H1 (cell line): ENCODE results near the gene OR12D2. TPM values are rescaled to one million over a fixed set of nuclear protein-coding genes. Genes with fewer than 3 reads are reported as not detected.

ENCODE experiments used
- CTCF ChIA-PET: fragments of 300-600 bp; sonication (Branson Sonifier 250); formaldehyde crosslinking; loops from one replicate; lab custom pipeline; 2021; ENCODE audit not compliant: partially characterized antibody; lab: Charles Lee
- POLR2A ChIA-PET: fragments of 300-600 bp; sonication (Branson Sonifier 250); formaldehyde crosslinking; loops from one replicate; lab custom pipeline; 2021; ENCODE audit warnings: inconsistent platforms; ENCODE audit not compliant: partially characterized antibody; lab: Charles Lee
- DNase-seq, 2 experiments: peaks; one replicate each; pipeline versions ENCODE4 v3.0.0 to v3.0.0-alpha.2; 2010 to 2022; ENCODE audit warnings: low spot score in 2 of 2, low read depth in 1 of 2, mixed read lengths in 1 of 2
- FAIRE-seq: peaks from 2 replicates; lab custom pipeline; 2011; peaks lifted over from hg19 to GRCh38; lab: Jason Lieb, UNC
- H2AFZ ChIP-seq: 2 replicates; pipeline ENCODE4 v1.8.1; 2012; ENCODE audit warnings: low read length, inconsistent platforms
- H2AK5ac ChIP-seq: 2 replicates; pipeline ENCODE4 v1.6.1; 2013; ENCODE audit warnings: low read depth, low read length
- H2BK120ac ChIP-seq: replicated peaks from 2 replicates; pipeline ENCODE3; 2013; ENCODE audit warnings: low read depth, low read length, inconsistent platforms
- H2BK12ac ChIP-seq: 2 replicates; pipeline ENCODE4 v1.6.1; 2013; ENCODE audit warnings: low read depth, low read length
- H2BK15ac ChIP-seq: 2 replicates; pipeline ENCODE4 v1.6.1; 2013; ENCODE audit warnings: low read length
- H2BK20ac ChIP-seq: 2 replicates; pipeline ENCODE4 v1.6.1; 2013; ENCODE audit warnings: low read length
- H2BK5ac ChIP-seq: 2 replicates; pipeline ENCODE4 v1.6.1; 2013; ENCODE audit warnings: low read depth, low read length
- H3K14ac ChIP-seq: 2 replicates; pipeline ENCODE4 v1.6.1; 2013; ENCODE audit warnings: inconsistent platforms; ENCODE audit not compliant: insufficient read length
- H3K18ac ChIP-seq: 2 replicates; pipeline ENCODE4 v1.6.1; 2013; ENCODE audit warnings: low read length; ENCODE audit errors: extremely low read depth
- H3K23ac ChIP-seq: 2 replicates; pipeline ENCODE4 v1.6.1; 2013; ENCODE audit warnings: inconsistent platforms; ENCODE audit not compliant: insufficient read length
- H3K23me2 ChIP-seq: 2 replicates; pipeline ENCODE4 v1.6.1; 2013; ENCODE audit warnings: low read depth, low read length
- H3K27ac ChIP-seq: 2 replicates; pipeline ENCODE4 v1.6.1; 2011; ENCODE audit warnings: low read depth, low read length, inconsistent platforms
- H3K27me3 ChIP-seq, 4 experiments: replicated peaks in 1 of 4; 1 replicate in 1 of 4; 2 replicates in 3 of 4; pipeline versions ENCODE4 v1.6.1 to v1.8.1; 2011 to 2013; ENCODE audit warnings: low read length in 3 of 4, mild to moderate bottlenecking in 3 of 4, inconsistent platforms in 2 of 4, mixed read lengths in 2 of 4, moderate library complexity in 1 of 4; ENCODE audit not compliant: control insufficient read depth in 3 of 4, insufficient read depth in 3 of 4; ENCODE audit errors: extremely low read depth in 1 of 4
- H3K36me3 ChIP-seq, 4 experiments: 2 replicates each; pipeline versions ENCODE4 v1.6.1 to v1.8.1; 2011 to 2013; ENCODE audit warnings: mild to moderate bottlenecking in 4 of 4, low read length in 3 of 4, moderate library complexity in 2 of 4, control low read depth in 1 of 4, inconsistent platforms in 1 of 4; ENCODE audit not compliant: insufficient read depth in 4 of 4, control insufficient read depth in 2 of 4
- H3K4ac ChIP-seq: replicated peaks from 2 replicates; pipeline ENCODE3; 2013; ENCODE audit warnings: low read length, low read depth, mixed read lengths, inconsistent platforms; ENCODE audit not compliant: insufficient read length
- H3K4me1 ChIP-seq, 4 experiments: replicated peaks in 1 of 4; 1 replicate in 1 of 4; 2 replicates in 3 of 4; pipeline versions ENCODE4 v1.6.1 to v1.8.1; 2011 to 2013; ENCODE audit warnings: low read length in 3 of 4, inconsistent platforms in 2 of 4, mixed read lengths in 1 of 4; ENCODE audit not compliant: insufficient read depth in 4 of 4, control insufficient read depth in 3 of 4
- H3K4me2 ChIP-seq, 2 experiments: 2 replicates each; pipeline versions ENCODE4 v1.6.1 to v1.8.1; 2011 to 2013; ENCODE audit warnings: low read depth in 2 of 2, low read length in 2 of 2, control low read depth in 1 of 2, inconsistent platforms in 1 of 2, mild to moderate bottlenecking in 1 of 2; ENCODE audit not compliant: insufficient read depth in 1 of 2
- H3K4me3 ChIP-seq, 4 experiments: fragments of 200-600, 300-600 bp in 1 of 4; sonication (generic), shearing (Covaris generic), sonication (Bioruptor Twin) in 1 of 4; 2 replicates each; pipeline versions ENCODE4 v1.5.1 to v1.8.1; 2011 to 2016; ENCODE audit warnings: low read length in 4 of 4, low read depth in 3 of 4, control low read depth in 2 of 4, inconsistent platforms in 2 of 4, mild to moderate bottlenecking in 2 of 4, mixed read lengths in 1 of 4, moderate library complexity in 1 of 4; ENCODE audit not compliant: insufficient read depth in 2 of 4; ENCODE audit errors: extremely low read depth in 1 of 4
- H3K56ac ChIP-seq: replicated peaks from 2 replicates; pipeline ENCODE3; 2013; ENCODE audit warnings: low read depth, mild to moderate bottlenecking, mixed read lengths, low read length, inconsistent platforms; ENCODE audit not compliant: insufficient read length
- H3K79me1 ChIP-seq: 2 replicates; pipeline ENCODE4 v1.6.1; 2013; ENCODE audit warnings: low read depth, low read length, control low read depth
- H3K79me2 ChIP-seq, 2 experiments: 2 replicates each; pipeline versions ENCODE4 v1.6.1 to v1.8.1; 2012 to 2013; ENCODE audit warnings: low read length in 2 of 2, mild to moderate bottlenecking in 2 of 2, inconsistent platforms in 1 of 2; ENCODE audit not compliant: insufficient read depth in 2 of 2, control insufficient read depth in 1 of 2
- H3K9ac ChIP-seq, 4 experiments: replicated peaks in 1 of 4; 1 replicate in 1 of 4; 2 replicates in 3 of 4; pipeline versions ENCODE4 v1.6.1 to v1.8.1; 2011 to 2013; ENCODE audit warnings: low read depth in 3 of 4, low read length in 3 of 4, control low read depth in 2 of 4, mild to moderate bottlenecking in 2 of 4, moderate library complexity in 2 of 4, inconsistent platforms in 1 of 4; ENCODE audit errors: extremely low read depth in 1 of 4
- H3K9me3 ChIP-seq, 2 experiments: 2 replicates each; pipeline versions ENCODE4 v1.6.1 to v1.8.1; 2012 to 2013; ENCODE audit warnings: mild to moderate bottlenecking in 2 of 2, moderate library complexity in 2 of 2, control low read depth in 1 of 2, inconsistent platforms in 1 of 2, low read depth in 1 of 2, low read length in 1 of 2, mixed read lengths in 1 of 2; ENCODE audit not compliant: insufficient read depth in 2 of 2
- H4K20me1 ChIP-seq, 2 experiments: replicated peaks in 1 of 2; 2 replicates each; pipeline versions ENCODE3 to v1.8.1; 2011 to 2013; ENCODE audit warnings: inconsistent platforms in 2 of 2, low read length in 2 of 2, mild to moderate bottlenecking in 1 of 2; ENCODE audit not compliant: insufficient read depth in 2 of 2, control insufficient read depth in 1 of 2
- H4K5ac ChIP-seq: 2 replicates; pipeline ENCODE4 v1.6.1; 2013; ENCODE audit warnings: low read length, low read depth, mixed read lengths, inconsistent platforms; ENCODE audit not compliant: insufficient read length
- H4K8ac ChIP-seq: 2 replicates; pipeline ENCODE4 v1.8.0; 2013; ENCODE audit warnings: mild to moderate bottlenecking, moderate library complexity, low read length, inconsistent platforms; ENCODE audit not compliant: insufficient read depth; ENCODE audit errors: extremely low read depth
- H4K91ac ChIP-seq: replicated peaks from 2 replicates; pipeline ENCODE3; 2013; ENCODE audit warnings: low read length, mixed read lengths, inconsistent platforms; ENCODE audit not compliant: insufficient read length
- BRCA1 ChIP-seq: IDR thresholded peaks from 2 replicates; pipeline ENCODE4 v1.6.1; 2012; ENCODE audit warnings: low read depth, low read length, improper control_type of control experiment
- CEBPB ChIP-seq: IDR thresholded peaks from 2 replicates; pipeline ENCODE4 v1.6.1; 2012; ENCODE audit warnings: low read depth, low read length
- CHD1 ChIP-seq: IDR thresholded peaks from 2 replicates; pipeline ENCODE4 v1.6.1; 2012; ENCODE audit warnings: low read depth, low read length, improper control_type of control experiment
- FOSL1 ChIP-seq: IDR thresholded peaks from 2 replicates; pipeline ENCODE4 v1.6.1; 2011; ENCODE audit warnings: mild to moderate bottlenecking, low read depth, low read length, moderate library complexity; ENCODE audit not compliant: insufficient read depth
- HDAC2 ChIP-seq, 2 experiments: fragments of 300-600 bp in 1 of 2; sonication (generic) in 1 of 2; IDR thresholded peaks; 2 replicates each; pipeline ENCODE4 v1.6.1; 2011 to 2012; ENCODE audit warnings: low read depth in 2 of 2, low read length in 2 of 2, mild to moderate bottlenecking in 2 of 2, moderate library complexity in 2 of 2, borderline replicate concordance in 1 of 2, inconsistent platforms in 1 of 2
- HDAC6 ChIP-seq: IDR thresholded peaks from one replicate; pipeline ENCODE4 v1.7.1; 2012; ENCODE audit warnings: low read depth, mild to moderate bottlenecking, inconsistent platforms, low read length, moderate library complexity
- NANOG ChIP-seq: IDR thresholded peaks from 2 replicates; pipeline ENCODE4 v1.6.1; 2011; ENCODE audit warnings: low read length, low read depth, mild to moderate bottlenecking, inconsistent platforms; ENCODE audit not compliant: insufficient read depth, poor library complexity, severe bottlenecking
- NRF1 ChIP-seq: IDR thresholded peaks from 2 replicates; pipeline ENCODE4 v1.6.1; 2011; ENCODE audit warnings: mild to moderate bottlenecking, low read depth, low read length, improper control_type of control experiment
- PHF8 ChIP-seq: fragments of 200-600 bp; sonication (generic); conservative IDR thresholded peaks from 2 replicates; pipeline ENCODE4 v1.7.1; 2012; ENCODE audit warnings: low read depth, mild to moderate bottlenecking, inconsistent platforms, low read length, moderate library complexity
- SP2 ChIP-seq: IDR thresholded peaks from 2 replicates; pipeline ENCODE4 v1.6.1; 2012; ENCODE audit warnings: mild to moderate bottlenecking, low read length, inconsistent platforms
- TEAD4 ChIP-seq: IDR thresholded peaks from 2 replicates; pipeline ENCODE4 v1.6.1; 2012; ENCODE audit warnings: low read depth, low read length, inconsistent platforms, mixed read lengths
- long read RNA-seq, 2 experiments: library from RNA in 1 of 2; library from capped mRNA in 1 of 2; stranded (forward); transcript quantifications; one replicate each; pipeline ENCODE4 v2.0.0, GENCODE V29; 2021; ENCODE audit warnings: inconsistent platforms in 1 of 2
- polyA minus RNA-seq, 3 experiments: library from RNA; depleted of rRNA, polyadenylated mRNA; stranded (reverse); fragments of >200 nt; gene quantifications; 1 replicate in 2 of 3; 2 replicates in 1 of 3; pipeline ENCODE4 v1.2.3, GENCODE V29; 2011
- polyA plus RNA-seq, 7 experiments: library from polyadenylated mRNA; depleted of rRNA in 3 of 7; stranded (reverse) in 5 of 7; unstranded in 2 of 7; fragments of >200 nt in 5 of 7; fragments of 200-250 nt in 2 of 7; gene quantifications; 1 replicate in 5 of 7; 2 replicates in 1 of 7; 4 replicates in 1 of 7; pipeline versions ENCODE4 v1.2.1 to v1.2.3, GENCODE V29; 2011 to 2013; ENCODE audit warnings: missing spikeins in 2 of 7, mixed read lengths in 2 of 7
- total RNA-seq: library from RNA; stranded (reverse); fragmentation: NEBNext Ultra II Directional; extraction: Animal tissue kit (Norgen Biotek cat#: 25700); gene quantifications from 2 replicates; pipeline ENCODE4 v1.2.1, GENCODE V29; 2021
- TF ChIP-seq, protein P1 (sequence below): IDR thresholded peaks from 2 replicates; pipeline ENCODE4 v1.6.1; 2011; ENCODE audit warnings: low read depth, mild to moderate bottlenecking, low read length; ENCODE audit not compliant: insufficient read depth

The OR12D2 gene, protein sequence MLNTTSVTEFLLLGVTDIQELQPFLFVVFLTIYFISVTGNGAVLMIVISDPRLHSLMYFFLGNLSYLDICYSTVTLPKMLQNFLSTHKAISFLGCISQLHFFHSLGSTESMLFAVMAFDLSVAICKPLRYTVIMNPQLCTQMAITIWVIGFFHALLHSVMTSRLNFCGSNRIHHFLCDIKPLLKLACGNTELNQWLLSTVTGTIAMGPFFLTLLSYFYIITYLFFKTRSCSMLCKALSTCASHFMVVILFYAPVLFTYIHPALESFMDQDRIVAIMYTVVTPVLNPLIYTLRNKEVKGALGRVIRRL
- not detected in 2 replicates for total RNA-seq
- polyA plus RNA-seq (2011; rRNA removed): not detected in 2 replicates
- not detected for polyA plus RNA-seq (2011; cell fraction: cytosol; rRNA removed)
- not detected for polyA plus RNA-seq (2011; cell fraction: nucleus; rRNA removed)
- polyA plus RNA-seq (2012, experiment 1 of 2): not detected in 4 replicates
- polyA plus RNA-seq (2012, experiment 2 of 2): not detected
- polyA plus RNA-seq (2013, experiment 1 of 2): not detected
- not detected for polyA plus RNA-seq (2013, experiment 2 of 2)
- polyA minus RNA-seq (2011; rRNA and poly(A)+ RNA removed): not detected in 2 replicates
- not detected for polyA minus RNA-seq (2011; cell fraction: cytosol; rRNA and poly(A)+ RNA removed)
- not detected for polyA minus RNA-seq (2011; cell fraction: nucleus; rRNA and poly(A)+ RNA removed)
- long read RNA-seq, experiment 1: 0 reads
- long read RNA-seq, experiment 2: 0 reads

DNA sequence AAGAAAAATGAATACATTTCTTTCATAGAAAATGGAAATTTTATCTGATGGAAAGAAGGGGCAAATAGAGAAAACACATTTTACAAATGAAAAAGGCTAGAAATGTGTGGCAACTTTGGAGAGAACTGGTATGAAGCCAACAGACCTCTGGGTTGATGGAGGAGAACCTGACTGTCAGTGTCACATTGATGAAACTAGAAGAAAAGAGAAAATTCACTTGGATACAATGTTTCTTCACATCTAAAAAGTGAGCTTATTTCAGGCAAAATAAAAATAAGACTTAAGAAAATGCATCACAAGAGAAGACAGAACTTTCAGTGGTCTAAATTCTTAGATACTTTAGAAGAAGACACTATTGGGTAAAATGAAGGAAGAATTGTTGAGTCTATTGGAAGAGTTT lies at the start of gene OR12D2:
Gene OR12D2 (plus strand): TSS at position 301 of the 400 bp plus-strand sequence. CDS start 1,069 bp downstream, outside the sequence.
- Histone ChIP-seq H3K4me2 (no peak within 1 kb of the TSS), H4K20me1 (no peaks in the 10 kb centered on the region), H2BK12ac (no peak within 1 kb of the TSS), H3K27ac (no peak within 1 kb of the TSS), H3K23ac (no peak within 1 kb of the TSS), H3K9me3 (no peaks in the 10 kb centered on the region), H3K4me1 (no peaks in the 10 kb centered on the region), H3K79me1 (no peaks in the 10 kb centered on the region), H2BK15ac (no peak within 1 kb of the TSS), H3K23me2 (no peaks in the 10 kb centered on the region), H3K4me3 (no peak within 1 kb of the TSS), H3K27me3 (no peaks in the 10 kb centered on the region), H4K91ac (no peak within 1 kb of the TSS), H2AFZ (no peak within 1 kb of the TSS), H3K36me3 (no peaks in the 10 kb centered on the region), H2AK5ac (no peak within 1 kb of the TSS), H4K8ac (no peak within 1 kb of the TSS), H3K56ac (no peak within 1 kb of the TSS), H2BK5ac (no peak within 1 kb of the TSS), H4K5ac (no peak within 1 kb of the TSS), H3K79me2 (no peaks in the 10 kb centered on the region), H3K14ac (no peak within 1 kb of the TSS), H3K9ac (no peak within 1 kb of the TSS), H2BK120ac (no peak within 1 kb of the TSS), H3K18ac (no peak within 1 kb of the TSS), H3K4ac (no peak within 1 kb of the TSS), H2BK20ac (no peak within 1 kb of the TSS)
- FAIRE-seq (no peak), DNase-seq (no peak)
- ChIA-PET POLR2A (no interaction called here), CTCF (interaction anchor here (1.4 kb wide), 1 partner anchor 20 kb away, joined by 4 read pairs; the partner anchor contains the start of gene OR12D1)
- no peak for TF ChIP-seq CHD1
- TF ChIP-seq PHF8: no peak
- no peak for TF ChIP-seq HDAC2 (IDR thresholded peaks at IDR 0.05; ENCODE audit: borderline replicate concordance in 1 of 2, low read depth in 2 of 2, low read length in 2 of 2)
- TF ChIP-seq HDAC6: no peak
- TF ChIP-seq FOSL1: no peak
- TF ChIP-seq NANOG: no peak
- no peak for TF ChIP-seq CEBPB
- TF ChIP-seq, protein P1, sequence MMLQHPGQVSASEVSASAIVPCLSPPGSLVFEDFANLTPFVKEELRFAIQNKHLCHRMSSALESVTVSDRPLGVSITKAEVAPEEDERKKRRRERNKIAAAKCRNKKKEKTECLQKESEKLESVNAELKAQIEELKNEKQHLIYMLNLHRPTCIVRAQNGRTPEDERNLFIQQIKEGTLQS: no peak
- no peak for TF ChIP-seq SP2
- TF ChIP-seq NRF1: no peak
- TF ChIP-seq BRCA1: no peak
- TF ChIP-seq TEAD4: no peak
